Stomach smooth muscle (tissue), 2 donors: ENCODE results near the gene CD244.

Source experiments
- H3K27ac ChIP-seq: one replicate; pipeline ENCODE4 v1.7.0; 2013; ENCODE audit warnings: mild to moderate bottlenecking, low read length, inconsistent platforms
- H3K27me3 ChIP-seq, 2 donors: one replicate each; pipeline ENCODE4 v1.7.0; 2013; ENCODE audit warnings: low read length in 2 of 2; ENCODE audit not compliant: insufficient read depth in 2 of 2, control insufficient read depth in 1 of 2
- H3K36me3 ChIP-seq, 2 donors: one replicate each; pipeline ENCODE4 v1.7.0; 2013; ENCODE audit warnings: low read length in 2 of 2; ENCODE audit not compliant: control insufficient read depth in 2 of 2, insufficient read depth in 2 of 2
- H3K4me1 ChIP-seq: one replicate; pipeline ENCODE4 v1.7.0; 2013; ENCODE audit warnings: low read length; ENCODE audit not compliant: control insufficient read depth, insufficient read depth
- H3K4me3 ChIP-seq, 2 donors: one replicate each; pipeline ENCODE4 v1.7.0; 2013; ENCODE audit warnings: low read length in 2 of 2
- H3K9ac ChIP-seq, 2 donors: one replicate each; pipeline ENCODE4 v1.7.0; 2013; ENCODE audit warnings: low read length in 2 of 2, mild to moderate bottlenecking in 1 of 2
- H3K9me3 ChIP-seq, 2 donors: one replicate each; pipeline ENCODE4 v1.7.0; 2013; ENCODE audit warnings: low read length in 2 of 2; ENCODE audit not compliant: control insufficient read depth in 2 of 2
- donor health status: healthy.
- donor health status: Pancreatic carcinoma.

Gene CD244

DNA sequence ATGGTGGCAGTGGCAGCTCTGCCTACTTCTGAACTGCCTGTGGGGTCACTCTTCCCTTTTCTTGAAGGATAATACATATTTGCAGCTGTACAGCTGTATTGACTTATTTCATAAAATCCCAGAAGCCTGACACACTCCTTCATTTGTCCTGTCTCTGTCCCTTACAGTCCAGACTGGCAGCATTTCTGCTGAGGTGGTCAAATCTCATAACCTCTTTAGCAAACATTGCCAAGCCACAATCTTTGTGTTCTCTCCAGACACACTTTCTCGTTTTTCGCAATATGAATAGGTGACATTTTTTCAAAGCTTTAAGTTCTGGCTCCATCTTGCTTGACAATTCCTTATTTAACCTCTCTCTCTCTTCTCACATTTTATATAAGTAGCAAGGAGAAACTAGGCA, 51.5 kb downstream of the CD244 start:
- H3K9me3 ChIP-seq: peaks cover 2 to 16% of the 10 kb centered on the region in 2 donors
- no peak overlapping the region for H3K27ac ChIP-seq

DNA sequence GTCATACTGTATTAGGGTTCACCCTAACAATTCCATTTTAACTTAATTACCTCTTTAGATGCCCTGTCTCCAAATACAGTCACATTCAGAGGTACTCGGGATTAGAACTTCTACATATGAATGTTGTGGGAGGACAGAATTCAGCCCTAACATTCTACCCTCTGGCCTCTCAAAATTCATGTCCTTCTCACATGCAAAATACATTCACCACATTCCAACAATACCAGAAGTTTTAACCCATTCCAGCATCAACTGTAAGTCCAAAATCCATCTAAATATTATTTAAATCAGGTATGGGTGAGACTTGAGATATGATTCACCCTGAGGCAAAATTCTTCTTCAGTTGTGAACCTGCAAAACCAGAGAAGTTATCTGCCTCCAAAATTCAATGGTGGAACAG, 52.2 kb downstream of the CD244 start:
- H3K9me3 ChIP-seq: peaks cover 2 to 16% of the 10 kb centered on the region in 2 donors
- no peak overlapping the region for H3K4me3 ChIP-seq
- no peak overlapping the region for H3K27ac ChIP-seq
- no peaks in the 10 kb centered on the region for H3K36me3 ChIP-seq
- peaks cover 0 to 4% of the 10 kb centered on the region in 2 donors for H3K27me3 ChIP-seq
- H3K4me1 ChIP-seq: no peaks in the 10 kb centered on the region
- no peak overlapping the region for H3K9ac ChIP-seq

More for the DNA sequence above, 51.5 kb downstream of the CD244 start:
- no peak overlapping the region for H3K4me3 ChIP-seq
- H3K36me3 ChIP-seq: no peaks in the 10 kb centered on the region
- H3K9ac ChIP-seq: no peak overlapping the region
- peaks cover 0 to 4% of the 10 kb centered on the region in 2 donors for H3K27me3 ChIP-seq
- H3K4me1 ChIP-seq: no peaks in the 10 kb centered on the region

DNA sequence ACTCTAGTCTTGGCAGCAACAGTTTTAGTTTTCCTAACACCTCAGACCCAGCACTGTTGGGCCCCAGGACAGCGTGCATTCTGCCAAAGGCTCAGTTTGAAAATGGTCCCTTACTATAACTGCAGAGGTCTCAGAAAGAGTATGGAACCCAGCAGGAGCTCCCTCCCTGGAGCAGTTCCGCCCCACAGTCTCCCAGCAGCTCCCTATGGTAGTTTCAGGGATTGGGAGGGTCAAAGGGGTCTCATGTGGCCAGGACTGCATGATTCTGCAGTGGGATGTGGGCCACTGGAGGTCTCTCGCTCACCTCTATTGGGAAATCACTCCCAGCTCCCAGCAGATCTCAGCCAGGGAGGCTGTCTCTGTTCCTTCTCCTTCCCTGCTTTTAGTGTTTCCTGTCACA, 54.4 kb downstream of the CD244 start:
- Histone ChIP-seq H3K36me3 (no peaks in the 10 kb centered on the region), H3K9ac (no peak overlapping the region), H3K4me3 (no peak overlapping the region), H3K4me1 (no peaks in the 10 kb centered on the region), H3K27me3 (no peaks in the 10 kb centered on the region), H3K27ac (no peak overlapping the region), H3K9me3 (peaks cover 2 to 16% of the 10 kb centered on the region in 2 donors)

DNA sequence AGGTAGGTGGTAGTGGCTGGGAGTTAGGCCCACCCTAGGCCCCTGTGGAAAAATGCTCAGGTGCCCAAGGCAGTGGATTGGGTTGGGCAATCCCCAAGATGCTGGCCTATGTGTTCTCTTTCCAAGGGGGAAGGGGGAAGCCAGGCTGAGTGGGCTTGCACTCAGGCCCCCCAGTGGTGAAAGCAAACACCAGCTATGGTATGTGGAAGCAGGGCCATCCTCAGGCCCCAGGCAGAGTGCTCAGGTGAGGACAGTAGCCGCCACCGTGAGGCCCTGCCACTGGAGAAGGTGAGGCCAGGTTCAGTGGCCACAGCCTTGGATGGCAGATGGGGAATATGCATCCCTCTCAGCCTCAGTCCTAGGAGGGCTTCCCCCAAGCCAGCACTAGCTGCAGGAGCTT, 54.9 kb downstream of the CD244 start:
- no peaks in the 10 kb centered on the region for H3K4me1 ChIP-seq
- H3K27ac ChIP-seq: no peak overlapping the region
- no peak overlapping the region for H3K9ac ChIP-seq
- H3K27me3 ChIP-seq: no peaks in the 10 kb centered on the region
- H3K36me3 ChIP-seq: no peaks in the 10 kb centered on the region
- H3K4me3 ChIP-seq: no peak overlapping the region
- peaks cover 2 to 16% of the 10 kb centered on the region in 2 donors for H3K9me3 ChIP-seq

DNA sequence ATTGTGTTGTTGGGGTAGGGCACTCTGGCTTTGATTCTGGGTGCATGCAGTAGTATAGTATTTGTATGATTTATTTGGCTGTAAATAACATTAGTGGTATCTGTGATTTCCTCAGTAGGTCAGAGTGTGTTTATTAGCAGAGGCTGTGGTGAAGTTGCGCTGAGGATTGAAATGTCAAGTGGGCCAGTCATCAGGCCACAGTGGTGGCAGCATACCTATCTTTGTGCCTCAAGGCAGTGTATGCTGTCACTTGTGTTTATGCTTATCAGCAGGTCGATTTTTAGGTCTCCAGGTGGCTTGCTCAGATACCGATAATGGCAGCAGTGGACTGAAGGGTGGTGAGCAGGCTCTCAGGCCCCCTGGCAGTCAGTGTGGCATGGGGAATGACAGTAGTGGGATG, 55.4 kb downstream of the CD244 start:
- Histone ChIP-seq H3K9me3 (peaks cover 2 to 16% of the 10 kb centered on the region in 2 donors), H3K4me1 (no peaks in the 10 kb centered on the region), H3K27ac (no peak overlapping the region), H3K9ac (no peak overlapping the region), H3K4me3 (no peak overlapping the region), H3K27me3 (no peaks in the 10 kb centered on the region), H3K36me3 (no peaks in the 10 kb centered on the region)

DNA sequence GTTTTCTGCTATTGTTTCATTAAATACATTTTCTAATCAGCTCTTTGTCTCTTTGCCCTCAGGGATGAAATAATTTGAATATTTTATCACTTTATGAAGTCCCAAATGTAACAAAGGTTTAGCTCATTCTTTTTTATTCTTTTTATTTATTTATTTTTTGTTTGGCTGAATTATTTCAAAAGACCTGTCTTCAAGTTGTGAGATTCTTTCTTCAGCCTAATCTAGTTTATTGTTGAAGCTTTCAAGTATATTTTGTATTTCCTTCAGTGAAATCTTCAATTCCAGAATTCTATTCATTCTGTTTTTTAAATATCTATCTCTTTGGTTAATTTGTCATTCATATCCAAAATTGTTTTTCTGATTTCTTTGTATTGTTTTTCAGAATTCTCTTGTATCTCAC, 55.9 kb downstream of the CD244 start:
- H3K4me1 ChIP-seq: no peaks in the 10 kb centered on the region
- H3K27me3 ChIP-seq: no peaks in the 10 kb centered on the region
- H3K9ac ChIP-seq: no peak overlapping the region
- no peak overlapping the region for H3K4me3 ChIP-seq
- no peak overlapping the region for H3K27ac ChIP-seq
- H3K9me3 ChIP-seq: peaks cover 2 to 16% of the 10 kb centered on the region in 2 donors
- no peaks in the 10 kb centered on the region for H3K36me3 ChIP-seq

DNA sequence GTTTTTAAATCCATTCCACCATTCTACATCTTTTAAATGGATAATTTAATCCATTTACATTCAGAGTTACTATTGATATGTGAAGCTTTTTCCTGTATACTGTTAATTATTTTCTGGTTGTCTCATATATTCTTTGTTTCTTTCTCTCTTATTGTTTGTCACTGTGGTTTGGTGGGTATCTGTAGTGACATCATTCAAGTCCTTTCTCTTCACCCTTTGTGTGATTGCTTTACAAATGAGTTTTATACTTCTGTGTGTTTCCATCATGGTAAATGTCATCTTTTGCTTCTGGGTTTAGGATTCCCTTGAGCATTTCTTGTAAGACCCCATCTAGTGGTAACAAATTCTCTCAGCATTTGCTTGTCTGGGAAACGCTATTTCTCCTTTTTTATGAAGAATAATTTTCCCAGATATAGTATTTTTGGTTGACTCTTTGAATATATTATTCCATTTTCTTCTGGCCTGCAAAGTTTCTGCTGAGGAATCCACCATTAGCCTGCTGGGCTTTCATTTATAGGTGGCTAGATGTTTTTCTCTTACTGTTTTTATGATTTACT, 56.5 kb downstream of the CD244 start:
- no peak overlapping the region for H3K4me3 ChIP-seq
- no peaks in the 10 kb centered on the region for H3K27me3 ChIP-seq
- H3K9ac ChIP-seq: no peak overlapping the region
- H3K36me3 ChIP-seq: no peaks in the 10 kb centered on the region
- no peak overlapping the region for H3K27ac ChIP-seq
- peaks cover 2 to 16% of the 10 kb centered on the region in 2 donors for H3K9me3 ChIP-seq
- H3K4me1 ChIP-seq: no peaks in the 10 kb centered on the region

DNA sequence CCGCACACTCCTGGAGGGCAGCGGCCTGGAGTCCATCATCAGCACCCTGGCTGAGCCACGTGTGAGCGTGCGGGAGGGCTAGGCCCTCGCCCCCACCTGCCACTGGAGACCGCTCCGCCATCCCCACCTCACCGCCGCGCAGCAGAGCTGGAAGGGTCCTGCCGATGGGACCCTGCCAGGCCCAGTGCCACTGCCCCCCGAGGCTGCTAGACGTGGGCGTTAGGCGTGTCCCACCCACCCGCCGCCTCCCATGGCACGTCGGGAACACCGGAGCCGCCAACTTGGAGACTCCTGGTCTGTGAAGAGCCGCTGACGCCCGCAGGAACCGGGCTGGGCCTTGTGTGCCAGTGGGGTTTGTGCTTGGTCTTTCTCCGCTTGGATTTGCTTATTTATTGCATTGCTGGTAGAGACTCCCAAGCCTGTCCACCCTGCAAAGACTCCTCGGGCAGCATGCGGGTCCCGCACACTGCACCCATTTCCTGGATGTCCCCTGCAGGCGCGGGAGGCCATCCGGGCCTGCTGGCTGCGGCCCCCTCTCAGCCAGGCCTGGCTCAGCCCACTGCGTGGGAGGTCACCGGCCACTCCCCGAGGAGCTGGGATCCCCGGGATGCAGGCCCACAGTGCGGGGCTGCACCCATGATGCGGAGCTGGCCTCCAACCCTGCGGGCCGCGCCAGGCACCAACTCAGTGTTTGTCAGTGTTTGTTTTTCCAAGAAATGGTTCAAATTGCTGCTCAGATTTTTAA, 60.7 kb downstream of the CD244 start:
- H3K27ac ChIP-seq: no peak overlapping the region
- no peaks in the 10 kb centered on the region for H3K4me1 ChIP-seq
- H3K9me3 ChIP-seq: peaks cover 0 to under 1% of the 10 kb centered on the region in 2 donors
- H3K9ac ChIP-seq: no peak overlapping the region
- H3K4me3 ChIP-seq: no peak overlapping the region
- H3K36me3 ChIP-seq: no peaks in the 10 kb centered on the region
- peaks cover 0 to 2% of the 10 kb centered on the region in 2 donors for H3K27me3 ChIP-seq

DNA sequence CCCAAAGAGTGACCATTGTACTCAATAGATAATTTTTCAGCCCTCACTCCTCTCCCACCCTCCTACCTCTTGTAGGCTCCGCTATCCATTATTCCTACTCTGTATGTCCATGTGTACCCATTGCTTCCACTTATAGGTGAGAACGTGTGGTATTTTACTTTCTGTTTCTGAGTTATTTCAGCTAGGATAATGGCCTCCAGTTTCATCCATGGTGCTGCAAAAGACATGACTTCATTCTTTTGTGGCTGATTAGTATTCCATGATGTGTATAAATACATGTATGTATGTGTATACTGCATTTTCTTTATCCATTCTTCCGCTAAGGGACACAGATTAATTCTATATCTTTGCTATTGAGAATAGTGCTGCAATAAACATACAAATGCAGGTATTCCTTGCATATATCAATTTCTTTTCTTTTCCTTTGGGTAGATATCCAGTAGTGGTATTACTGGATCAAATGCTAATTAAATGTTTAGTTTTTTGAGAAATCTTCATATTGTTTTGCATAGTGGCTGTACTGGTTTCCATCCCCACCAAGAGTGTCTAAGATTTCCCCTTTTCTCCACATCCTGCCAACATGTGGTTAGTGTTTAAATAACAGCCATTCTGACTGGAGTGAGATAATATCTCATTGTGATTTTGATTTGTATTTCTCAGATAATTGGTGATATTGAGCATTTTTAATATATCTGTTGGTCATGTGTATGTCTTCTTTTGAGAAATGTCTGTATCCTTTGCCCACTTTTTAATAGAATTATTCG, 61.9 kb downstream of the CD244 start:
- H3K27me3 ChIP-seq: peaks cover 0 to 2% of the 10 kb centered on the region in 2 donors
- no peaks in the 10 kb centered on the region for H3K9me3 ChIP-seq
- no peak overlapping the region for H3K9ac ChIP-seq
- no peaks in the 10 kb centered on the region for H3K4me1 ChIP-seq
- no peak overlapping the region for H3K27ac ChIP-seq
- no peak overlapping the region for H3K4me3 ChIP-seq
- no peaks in the 10 kb centered on the region for H3K36me3 ChIP-seq

DNA sequence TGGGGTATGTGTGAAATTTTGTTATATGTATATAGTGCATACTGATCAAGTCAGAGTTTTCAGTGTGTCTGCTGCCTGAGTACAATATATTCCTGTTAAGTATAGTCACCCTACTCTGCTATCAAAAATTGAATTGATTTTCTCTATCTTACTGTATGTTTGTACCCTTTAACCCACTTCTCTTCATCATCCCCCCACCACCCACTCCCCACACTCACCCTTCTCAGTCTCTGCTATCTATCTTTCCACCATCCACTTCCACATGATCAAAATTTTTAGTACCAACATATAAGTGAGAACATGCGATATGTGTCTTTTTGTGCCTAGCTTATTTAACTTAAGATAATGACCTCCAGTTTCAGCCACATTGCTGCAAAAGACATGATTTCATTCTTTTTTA, 62.5 kb downstream of the CD244 start:
- no peaks in the 10 kb centered on the region for H3K36me3 ChIP-seq
- H3K27ac ChIP-seq: no peak overlapping the region

More for the DNA sequence above, 62.5 kb downstream of the CD244 start:
- no peak overlapping the region for H3K4me3 ChIP-seq
- no peak overlapping the region for H3K9ac ChIP-seq
- H3K9me3 ChIP-seq: no peaks in the 10 kb centered on the region
- peaks cover 0 to 2% of the 10 kb centered on the region in 2 donors for H3K27me3 ChIP-seq
- no peaks in the 10 kb centered on the region for H3K4me1 ChIP-seq
